Diencephalon (tissue), 1 donor: ENCODE data around the gene SIRPB2. TPM values are rescaled to one million over a fixed set of nuclear protein-coding genes. Genes with fewer than 3 reads are reported as not detected.

Experiments used
- small RNA-seq: library from RNA; depleted of rRNA; stranded (forward); fragments of <200 nt; gene quantifications from one replicate; pipeline ENCODE3, GENCODE V24; 2014
- total RNA-seq: library from RNA; depleted of rRNA; stranded (reverse); fragments of >200 nt; gene quantifications from one replicate; pipeline ENCODE4 v1.2.3, GENCODE V29; 2014

The SIRPB2 gene
- total RNA-seq = 0.69 TPM

GRCh38 chr20:1491281-1491840 lies at the start of gene SIRPB2:
Gene SIRPB2 (minus strand): TSS chr20:1491420. CDS start chr20:1491359, 61 bp downstream.

GRCh38 chr20:1466211-1467081 lies 24.8 kb downstream of the SIRPB2 start, which contains the start of gene NSFL1C:
Gene NSFL1C (minus strand): TSS chr20:1466849. CDS start chr20:1466824, 25 bp downstream.

Small RNA genes within 50 kb of the gene (small RNA-seq; reads per million reads assigned to genes)
- gene RNU6-917P = not detected

Other genes with a start within 250 kb of the SIRPB2 start
- 34.4 TPM for gene SNPH, start 225.1 kb downstream of the SIRPB2 start, total RNA-seq
- 10.4 TPM for gene SDCBP2, start 162.3 kb downstream of the SIRPB2 start, total RNA-seq
- 83.0 TPM for gene FKBP1A, start 98.4 kb downstream of the SIRPB2 start, total RNA-seq
- 40.8 TPM for gene NSFL1C, start 24.6 kb downstream of the SIRPB2 start, total RNA-seq
- gene SIRPD, start 66.3 kb upstream of the SIRPB2 start, total RNA-seq = not detected
- gene SIRPB1, start 128.6 kb upstream of the SIRPB2 start, total RNA-seq = 1.2 TPM
- gene SIRPG, start 166.4 kb upstream of the SIRPB2 start, total RNA-seq = not detected